ENCODE results near the gene LOC128125822.
"Not testable (repeated sequence)": the region's sequence is repeated elsewhere in the genome, so short reads cannot be mapped to it uniquely, and the experiment has no call there.

LOC128125822 gene

DNA sequence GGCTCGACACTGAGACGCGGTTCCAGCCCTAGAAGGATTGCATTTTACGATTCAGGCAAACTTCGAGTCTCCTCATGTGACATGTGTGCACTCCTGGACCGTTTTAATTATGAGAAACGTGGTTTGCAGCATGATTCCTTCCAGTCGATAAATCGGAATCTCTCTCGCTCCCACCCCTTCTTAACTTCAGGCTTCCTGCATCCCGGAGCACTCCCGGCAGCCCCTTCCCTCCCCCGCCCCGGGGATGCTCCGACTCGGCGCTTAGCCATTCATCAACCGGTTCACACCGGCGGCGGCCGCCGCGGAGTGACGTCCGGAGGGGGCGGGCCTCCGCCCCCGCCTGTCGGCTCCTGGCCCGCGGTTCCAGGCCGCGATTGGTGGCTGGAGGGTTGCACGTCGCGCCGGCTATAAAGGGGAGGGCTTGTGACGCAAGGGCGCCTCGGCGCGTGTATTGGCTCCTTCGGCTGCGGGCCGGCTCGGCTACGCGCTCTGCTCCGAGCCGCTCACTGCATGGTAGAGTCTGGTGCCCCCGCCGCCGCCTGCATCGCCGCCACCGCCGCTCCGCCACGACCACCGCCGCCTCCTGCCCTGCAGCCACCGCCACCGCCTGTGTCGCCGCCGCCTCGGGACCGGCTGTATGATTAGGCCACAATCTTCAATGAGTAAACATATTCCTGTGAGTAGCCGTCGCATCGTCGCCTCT lies at the start of gene LOC128125822, which contains the start of gene PTP4A1:
TSS of gene LOC128125822 (plus strand) at position 437 of the 703 bp plus-strand sequence.
TSS of gene PTP4A1 (plus strand) at position 437 of the 703 bp plus-strand sequence. CDS start 4,401 bp downstream, outside the sequence.
- peak; percentile 59 for FAIRE-seq

DNA sequence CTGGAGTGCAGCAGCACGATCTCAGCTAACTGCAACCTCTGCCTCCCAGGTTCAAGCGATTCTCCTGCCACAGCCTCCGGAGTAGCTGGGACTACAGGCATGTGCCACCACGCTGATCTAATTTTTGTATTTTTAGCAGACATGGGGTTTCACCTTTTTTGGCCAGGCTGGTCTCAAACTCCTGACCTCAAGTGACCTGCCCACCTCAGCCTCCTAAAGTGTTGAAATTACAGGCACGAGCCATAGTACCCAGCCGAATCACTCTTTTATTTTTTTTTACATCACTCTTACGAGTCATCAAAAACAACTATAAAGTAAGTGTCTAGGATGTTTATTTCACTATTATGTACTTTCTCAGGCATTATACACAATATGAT lies 49.4 kb upstream of the LOC128125822 start:
- not testable (repeated sequence) for FAIRE-seq

- no peak for FAIRE-seq
These were observed 48.6 kb upstream of the LOC128125822 start for GRCh38 chr6:63523630-63524029.

DNA sequence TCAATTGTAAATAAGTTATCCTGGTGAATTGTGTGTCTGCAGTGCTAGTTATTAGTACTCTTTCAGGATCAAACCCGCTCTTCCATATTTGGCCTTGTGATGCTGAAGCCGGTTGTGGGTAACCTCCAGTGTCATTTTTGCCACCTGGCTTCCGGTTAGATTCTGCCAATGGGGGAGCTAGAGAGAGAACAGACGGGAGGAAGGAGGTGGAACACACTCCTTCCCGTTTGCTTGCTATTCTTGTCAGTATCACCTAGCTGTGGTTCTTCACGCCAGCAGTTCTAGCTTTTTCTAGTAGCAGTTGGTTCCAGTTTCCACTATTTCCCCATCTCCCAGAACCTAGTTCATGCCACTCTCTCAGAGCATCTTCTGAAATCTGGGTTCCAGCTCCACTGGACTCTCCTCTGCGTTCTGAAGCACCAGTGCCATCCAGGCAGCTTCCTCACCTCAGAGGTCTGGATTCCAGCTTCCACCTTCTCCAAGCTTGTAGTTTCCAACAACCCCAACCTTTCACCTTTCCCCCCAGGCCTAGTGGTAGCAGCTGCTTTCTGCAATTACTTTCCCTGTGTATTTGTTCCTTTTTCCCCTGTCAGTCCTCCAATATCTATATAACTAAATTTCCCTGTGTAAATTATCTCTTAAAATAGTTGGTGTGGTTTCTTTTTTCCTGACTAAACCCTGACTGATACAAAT lies 46.9 kb upstream of the LOC128125822 start:
- no peak for FAIRE-seq

- no peak for FAIRE-seq
These were observed 45.3 kb upstream of the LOC128125822 start for GRCh38 chr6:63526931-63527330.

DNA sequence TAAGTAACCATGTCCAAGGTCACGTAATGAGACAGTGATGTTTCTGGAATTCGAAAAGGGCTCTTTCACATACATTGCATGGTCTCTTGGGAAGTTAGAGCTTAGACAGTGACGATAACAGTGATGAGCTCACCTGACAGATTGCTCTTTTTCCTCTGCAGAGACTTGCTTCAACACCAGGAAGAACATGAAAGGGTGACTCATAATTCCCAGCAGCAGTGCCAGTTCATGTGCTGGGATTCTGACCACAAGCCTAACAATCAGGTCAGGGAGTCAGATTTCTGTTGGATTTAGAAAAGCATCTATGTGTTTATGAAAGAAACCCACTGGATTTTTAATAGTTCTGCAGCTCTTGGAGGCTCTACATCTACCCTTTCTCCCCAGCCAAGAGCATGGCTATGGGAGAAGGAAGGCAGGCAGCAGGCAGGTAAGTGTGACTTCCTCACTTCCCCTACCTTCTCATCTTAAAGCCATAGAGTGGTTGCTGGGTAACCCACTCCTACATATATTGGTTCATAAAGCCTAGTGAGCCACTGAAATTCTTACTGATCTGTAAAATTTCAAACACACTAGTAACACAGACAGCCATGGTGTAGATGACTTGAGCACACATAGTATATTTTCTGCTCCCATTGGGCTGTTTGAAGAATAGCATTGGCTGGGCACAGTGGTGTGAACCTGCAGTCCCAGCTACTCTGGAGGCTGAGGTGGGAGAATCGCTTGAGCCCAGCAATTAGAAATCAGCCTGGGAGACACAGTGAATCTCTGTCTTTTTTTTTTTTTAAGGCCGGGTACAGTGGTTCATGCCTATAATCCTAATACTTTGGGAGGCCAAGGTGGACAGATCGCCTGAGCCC lies 44.4 kb upstream of the LOC128125822 start:
- no peak for FAIRE-seq

- no peak for FAIRE-seq
These were observed 42.8 kb upstream of the LOC128125822 start for GRCh38 chr6:63529498-63529897.

DNA sequence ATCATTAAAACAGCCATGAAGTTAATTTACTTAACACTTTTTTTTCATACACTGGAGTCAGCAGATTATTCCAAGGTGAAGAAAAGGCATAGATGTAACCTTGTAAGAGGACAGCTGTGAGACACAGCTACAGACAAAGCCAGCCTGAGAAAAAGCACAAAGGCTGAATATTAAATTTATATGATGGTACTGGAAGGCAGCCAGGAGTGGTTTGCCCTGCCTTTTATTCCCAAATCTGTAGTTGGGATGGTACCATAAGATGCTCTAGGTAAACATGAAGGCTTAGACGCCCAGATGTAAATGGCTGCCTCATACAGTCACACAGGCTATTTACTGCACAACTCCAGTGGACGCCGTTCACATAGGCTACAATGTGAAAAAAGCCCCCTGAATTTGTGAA lies 42.1 kb upstream of the LOC128125822 start:
- FAIRE-seq: no peak

GRCh38 chr6:63530991-63531390 lies 41.3 kb upstream of the LOC128125822 start:
- FAIRE-seq: no peak

DNA sequence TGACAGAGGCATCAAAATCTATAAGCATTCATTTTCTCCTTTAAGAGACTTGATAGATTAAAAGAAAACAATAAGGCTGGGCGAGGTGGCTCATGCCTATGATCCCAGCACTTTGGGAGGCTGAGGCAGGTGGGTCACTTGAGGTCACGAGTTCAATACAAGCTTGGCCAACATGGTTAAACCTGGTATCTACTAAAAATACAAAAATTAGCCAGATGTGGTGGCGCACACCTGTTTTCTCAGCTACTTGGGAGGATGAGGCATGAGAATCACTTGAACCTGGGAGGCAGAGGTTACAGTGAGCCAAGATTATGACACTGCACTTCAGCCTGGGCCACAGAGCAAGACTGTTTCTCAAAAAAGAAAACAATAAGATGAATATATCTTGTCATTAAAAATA lies 39.3 kb upstream of the LOC128125822 start:
- FAIRE-seq: no peak

DNA sequence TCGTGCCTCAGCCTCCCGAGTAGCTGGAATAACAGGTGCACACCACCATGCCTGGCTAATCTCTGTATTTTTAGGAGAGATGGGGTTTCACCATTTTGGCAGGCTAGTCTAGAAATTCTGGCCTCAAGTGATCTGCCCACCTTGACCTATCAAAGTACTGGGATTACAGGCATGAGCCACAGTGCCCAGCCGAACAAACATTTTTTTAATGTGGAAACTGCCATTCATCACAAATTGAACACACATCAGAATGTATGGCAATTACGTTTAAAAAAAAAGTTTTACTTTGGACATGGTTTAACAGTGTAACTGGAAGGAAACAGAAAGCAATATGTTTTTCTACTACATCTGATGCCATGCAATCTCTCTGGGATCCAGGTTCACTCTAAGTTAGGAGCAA lies 38.3 kb upstream of the LOC128125822 start:
- no peak for FAIRE-seq

- no peak for FAIRE-seq
These were observed 34.9 kb upstream of the LOC128125822 start for GRCh38 chr6:63537201-63537958.

DNA sequence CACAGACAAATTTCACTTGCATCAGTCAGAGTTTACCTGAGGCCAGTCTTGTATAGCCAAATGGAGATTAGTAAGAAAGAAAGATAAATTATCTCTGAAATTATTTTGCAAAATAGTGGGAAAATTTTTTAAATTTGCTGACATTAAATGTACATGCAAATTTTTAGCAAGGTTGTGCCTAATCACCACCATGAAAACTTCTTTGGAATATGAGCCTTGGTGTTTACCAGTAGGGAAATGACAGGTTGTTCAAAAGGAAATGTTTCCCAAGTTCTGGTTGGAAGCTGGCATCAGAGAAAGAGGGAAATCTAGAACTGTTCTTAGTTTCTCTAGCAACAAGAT lies 34.4 kb upstream of the LOC128125822 start:
- FAIRE-seq: no peak

- no peak for FAIRE-seq
These were observed 33.7 kb upstream of the LOC128125822 start for GRCh38 chr6:63538550-63538949.

- FAIRE-seq: no peak
These were observed 29.3 kb upstream of the LOC128125822 start for GRCh38 chr6:63543001-63543400.

DNA sequence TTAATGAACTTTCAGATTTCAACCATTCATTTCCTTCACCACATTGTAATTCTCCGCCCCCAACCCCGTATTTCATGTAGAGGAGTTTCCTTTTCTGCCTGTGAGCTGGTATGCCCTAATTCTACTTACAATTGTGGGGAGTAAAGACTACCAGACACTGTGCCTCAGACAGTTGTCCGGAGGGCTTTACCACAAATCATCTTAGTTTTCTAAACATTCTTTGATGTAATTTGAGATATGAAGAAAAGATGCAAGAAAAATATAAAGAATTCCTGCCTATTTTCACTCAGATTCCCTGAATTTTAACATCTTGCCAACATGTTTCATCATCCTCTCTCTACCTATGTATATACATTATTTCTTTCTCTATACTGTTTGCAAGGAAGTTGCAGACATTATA lies 28.3 kb upstream of the LOC128125822 start:
- no peak for FAIRE-seq

DNA sequence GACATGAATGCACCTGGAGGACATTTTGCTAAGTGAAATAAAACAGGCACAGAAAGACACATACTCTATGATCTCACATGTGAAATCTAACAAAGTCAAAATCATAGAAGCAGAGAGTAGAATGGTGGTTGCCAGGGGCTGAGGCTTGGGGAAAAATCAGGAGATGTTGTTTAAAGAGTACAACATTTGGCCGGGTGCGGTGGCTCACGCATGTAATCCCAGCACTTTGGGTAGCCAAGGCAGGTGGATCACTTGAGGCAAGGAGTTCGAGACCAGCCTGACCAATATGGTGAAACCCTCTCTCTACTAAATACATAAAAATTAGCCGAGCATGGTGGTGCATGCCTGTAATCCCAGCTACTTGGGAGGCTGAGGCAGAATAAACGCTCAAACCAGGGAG lies 26.0 kb upstream of the LOC128125822 start:
- FAIRE-seq: no peak

DNA sequence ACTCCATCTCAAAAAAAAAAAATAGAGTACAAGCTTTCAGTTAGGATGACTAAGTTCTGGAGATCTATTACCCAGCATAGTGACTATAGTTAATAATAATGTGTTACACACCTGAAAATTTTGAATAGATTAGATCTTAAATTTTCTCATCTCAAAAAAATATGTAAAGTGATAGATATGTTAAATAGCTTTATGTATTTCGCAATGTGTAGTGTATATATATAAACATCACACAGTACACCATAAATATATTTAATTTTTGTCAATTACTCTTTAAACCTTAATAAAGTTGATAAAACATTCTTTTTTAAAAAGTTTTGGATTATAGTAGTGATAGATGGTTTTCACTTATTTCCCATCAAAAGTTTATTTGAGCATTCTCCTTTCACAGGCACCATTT lies 25.6 kb upstream of the LOC128125822 start:
- no peak for FAIRE-seq

GRCh38 chr6:63549076-63549475 lies 23.2 kb upstream of the LOC128125822 start:
- FAIRE-seq: no peak

- FAIRE-seq: no peak
These were observed 19.1 kb upstream of the LOC128125822 start for GRCh38 chr6:63553208-63553607.

- no peak for FAIRE-seq
These were observed 18.4 kb upstream of the LOC128125822 start for GRCh38 chr6:63553900-63554299.

GRCh38 chr6:63554782-63555181 lies 17.5 kb upstream of the LOC128125822 start:
- FAIRE-seq: no peak

DNA sequence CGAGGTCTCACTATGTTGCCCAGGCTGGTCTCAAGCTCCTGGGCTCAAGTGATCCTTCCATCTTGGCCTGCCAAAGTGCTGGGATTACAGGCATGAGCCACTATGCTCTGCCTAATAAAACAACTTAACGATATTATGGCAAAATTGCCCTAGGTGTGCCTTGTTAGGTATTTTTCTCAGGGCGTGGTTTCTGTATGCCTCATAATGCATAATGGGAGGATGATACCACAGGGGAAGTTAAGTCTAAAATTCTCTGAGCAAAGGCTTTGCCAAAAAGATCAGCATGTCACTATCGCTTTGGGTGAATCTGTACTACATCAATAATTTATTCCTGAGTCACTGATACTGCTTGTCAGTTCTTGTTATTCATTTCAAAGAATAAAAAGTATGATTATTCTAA lies 15.9 kb upstream of the LOC128125822 start:
- FAIRE-seq: no peak

All from A204.1 (cell line).